ENCODE measurements around the gene WFDC10B. TPM values are rescaled to one million over a fixed set of nuclear protein-coding genes. Genes with fewer than 3 reads are reported as not detected.
"Not testable (repeated sequence)": the region's sequence is repeated elsewhere in the genome, so short reads cannot be mapped to it uniquely, and the experiment has no call there.

WFDC10B gene
- total RNA-seq, 1 experiment from 2014 or later, result not detected

GRCh38 chr20:45701104-45701503 lies 3.7 kb downstream of the WFDC10B start:
- no TSS peak for BruUV-seq (replicated peaks)
- no peak overlapping the region for H3K4me3 ChIP-seq (ENCODE audit: low read depth in 2 of 2, low read length in 2 of 2)
- in situ Hi-C loops (cut with HindIII; ENCODE audit: low pct_unique_long_range_greater_than_20kb, low sequenced_read_pairs) (no loop called here), intact Hi-C loops (cut with micrococcal nuclease; ENCODE audit: unreplicated experiment) (no loop called here)
- no peaks in the 10 kb centered on the region for H3K9me3 ChIP-seq (ENCODE audit: control insufficient read depth, insufficient read depth, low read depth, low read length)
- H3K27ac ChIP-seq (ENCODE audit: low read length), result no peak overlapping the region
- ATAC-seq (no peak), DNase-seq (ENCODE audit: low read depth, low spot score) (no peak)
- POLR2A ChIA-PET, result no interaction called here
- no peaks in the 10 kb centered on the region for H3K4me1 ChIP-seq (ENCODE audit: control insufficient read depth, insufficient read depth, low read length)
- TF ChIP-seq REST (IDR thresholded peaks at IDR 0.05; ENCODE audit: insufficient read depth in 1 of 2, low read depth in 2 of 2, low read length in 1 of 2) (no peak), SIN3A (IDR thresholded peaks at IDR 0.05; ENCODE audit: borderline replicate concordance, insufficient read depth, low read depth, low read length) (no peak), POLR2AphosphoS5 (IDR thresholded peaks at IDR 0.05; ENCODE audit: low read depth, low read length) (no peak), CTCF (IDR thresholded peaks at IDR 0.05) (no peak), TCF7L2 (IDR thresholded peaks at IDR 0.05; ENCODE audit: low read depth, low read length) (no peak)
- CTCF ChIA-PET, result no interaction called here
- no peaks in the 10 kb centered on the region for H3K36me3 ChIP-seq (ENCODE audit: control insufficient read depth, insufficient read depth, low read length)
- 0 out of 2 replicates have a peak, but pooled peaks cover 2% of the 10 kb centered on the region for H3K27me3 ChIP-seq (ENCODE audit: control insufficient read depth, insufficient read depth, low read length)

- BruUV-seq (replicated peaks), result no TSS peak
- H3K36me3 ChIP-seq (ENCODE audit: control insufficient read depth, insufficient read depth, low read length), result no peaks in the 10 kb centered on the region
- H3K9me3 ChIP-seq (ENCODE audit: control insufficient read depth, insufficient read depth, low read depth, low read length), result no peaks in the 10 kb centered on the region
- in situ Hi-C loops (cut with HindIII; ENCODE audit: low pct_unique_long_range_greater_than_20kb, low sequenced_read_pairs) (no loop called here), intact Hi-C loops (cut with micrococcal nuclease; ENCODE audit: unreplicated experiment) (no loop called here)
- no peak for ATAC-seq
- no peak overlapping the region for H3K4me3 ChIP-seq (ENCODE audit: low read depth in 2 of 2, low read length in 2 of 2)
- CTCF ChIA-PET, result no interaction called here
- H3K27me3 ChIP-seq (ENCODE audit: control insufficient read depth, insufficient read depth, low read length), result no peaks in the 10 kb centered on the region
- H3K4me1 ChIP-seq (ENCODE audit: control insufficient read depth, insufficient read depth, low read length), result no peaks in the 10 kb centered on the region
- POLR2A ChIA-PET, result no interaction called here
- H3K27ac ChIP-seq (ENCODE audit: low read length), result no peak overlapping the region
- TF ChIP-seq SIN3A (IDR thresholded peaks at IDR 0.05; ENCODE audit: borderline replicate concordance, insufficient read depth, low read depth, low read length) (no peak), REST (IDR thresholded peaks at IDR 0.05; ENCODE audit: insufficient read depth in 1 of 2, low read depth in 2 of 2, low read length in 1 of 2) (no peak), POLR2AphosphoS5 (IDR thresholded peaks at IDR 0.05; ENCODE audit: low read depth, low read length) (no peak), CTCF (IDR thresholded peaks at IDR 0.05) (no peak), TCF7L2 (IDR thresholded peaks at IDR 0.05; ENCODE audit: low read depth, low read length) (no peak)
- no peak for DNase-seq (ENCODE audit: low read depth, low spot score)
Observed at GRCh38 chr20:45695496-45695895, 9.3 kb downstream of the WFDC10B start.

- H3K9me3 ChIP-seq (ENCODE audit: control insufficient read depth, insufficient read depth, low read depth, low read length); H3K36me3 ChIP-seq (ENCODE audit: control insufficient read depth, insufficient read depth, low read length); H3K27ac ChIP-seq (ENCODE audit: low read length); H3K27me3 ChIP-seq (ENCODE audit: control insufficient read depth, insufficient read depth, low read length); ATAC-seq; H3K4me3 ChIP-seq (ENCODE audit: low read depth in 2 of 2, low read length in 2 of 2); H3K4me1 ChIP-seq (ENCODE audit: control insufficient read depth, insufficient read depth, low read length); intact Hi-C loops (cut with micrococcal nuclease; ENCODE audit: unreplicated experiment); CTCF ChIA-PET; in situ Hi-C loops (cut with HindIII; ENCODE audit: low pct_unique_long_range_greater_than_20kb, low sequenced_read_pairs); POLR2A ChIA-PET; DNase-seq (ENCODE audit: low read depth, low spot score); BruUV-seq (replicated peaks): not testable (repeated sequence)
Observed at GRCh38 chr20:45693346-45693745, 11.5 kb downstream of the WFDC10B start.
